ENCODE measurements around the gene MEN1. TPM values are rescaled to one million over a fixed set of nuclear protein-coding genes. Genes with fewer than 3 reads are reported as not detected.
A peak's percentile ranks its signal among the peaks of the same experiment; 100 is the strongest.

MEN1 gene
- total RNA-seq, 4 donors from 2014 or later = 3.8 to 26.2 (median 14.9) TPM

GRCh38 chr11:64771861-64772260 is 38.5 kb downstream of the MEN1 start:
- no peak for DNase-seq
- no peaks in the 10 kb centered on the region for H3K27me3 ChIP-seq
- H3K36me3 ChIP-seq = no peaks in the 10 kb centered on the region
- no peak overlapping the region for H3K4me3 ChIP-seq
- peaks cover 7 to 12% of the 10 kb centered on the region in 2 donors for H3K4me1 ChIP-seq
- TF ChIP-seq CTCF (IDR thresholded peaks at IDR 0.05) (no peak), POLR2A (IDR thresholded peaks at IDR 0.05) (no peak)
- no peak overlapping the region for H3K27ac ChIP-seq
- no peaks in the 10 kb centered on the region for H3K9me3 ChIP-seq
- intact Hi-C loops (cut with DNase I; ENCODE audit: low total_unique reads) = no loop called here

- TF ChIP-seq POLR2A (IDR thresholded peaks at IDR 0.05) (no peak), CTCF (IDR thresholded peaks at IDR 0.05) (no peak)
- Histone ChIP-seq H3K4me1 (peaks cover 0 to 5% of the 10 kb centered on the region in 2 donors), H3K27ac (no peak overlapping the region), H3K27me3 (no peaks in the 10 kb centered on the region), H3K4me3 (no peak overlapping the region), H3K9me3 (no peaks in the 10 kb centered on the region), H3K36me3 (no peaks in the 10 kb centered on the region)
- intact Hi-C loops (cut with DNase I; ENCODE audit: low total_unique reads) = no loop called here
- DNase-seq = no peak
Measured at GRCh38 chr11:64770120-64770519, 40.2 kb downstream of the MEN1 start.

- no peak overlapping the region for H3K27ac ChIP-seq
- H3K36me3 ChIP-seq = no peaks in the 10 kb centered on the region
- no peak overlapping the region for H3K4me3 ChIP-seq
- no peaks in the 10 kb centered on the region for H3K4me1 ChIP-seq
- no peaks in the 10 kb centered on the region for H3K27me3 ChIP-seq
- no peak for DNase-seq
- TF ChIP-seq CTCF (IDR thresholded peaks at IDR 0.05) (no peak), POLR2A (IDR thresholded peaks at IDR 0.05) (no peak)
- no peaks in the 10 kb centered on the region for H3K9me3 ChIP-seq
- intact Hi-C loops (cut with DNase I; ENCODE audit: low total_unique reads) = no loop called here
Measured at GRCh38 chr11:64769283-64769682, 41.1 kb downstream of the MEN1 start.

- H3K4me3 ChIP-seq = no peak overlapping the region
- no peaks in the 10 kb centered on the region for H3K27me3 ChIP-seq
- H3K9me3 ChIP-seq = no peaks in the 10 kb centered on the region
- H3K27ac ChIP-seq = no peak overlapping the region
- peaks cover 0 to 9% of the 10 kb centered on the region in 2 donors for H3K4me1 ChIP-seq
- no peak for DNase-seq
- no peak for TF ChIP-seq CTCF (IDR thresholded peaks at IDR 0.05)
- TF ChIP-seq POLR2A (IDR thresholded peaks at IDR 0.05) = no peak
- intact Hi-C loops (cut with DNase I; ENCODE audit: low total_unique reads) = no loop called here
- H3K36me3 ChIP-seq = no peaks in the 10 kb centered on the region
Measured at GRCh38 chr11:64768300-64768694, 42.1 kb downstream of the MEN1 start.

GRCh38 chr11:64767344-64768299 is 42.7 kb downstream of the MEN1 start:
- H3K4me3 ChIP-seq = no peak overlapping the region
- peak in 1 of 2 donors; percentile 72 for DNase-seq
- TF ChIP-seq CTCF (IDR thresholded peaks at IDR 0.05) (peak; percentile 50 to 71 (median 53)), POLR2A (IDR thresholded peaks at IDR 0.05) (no peak)
- H3K36me3 ChIP-seq = no peaks in the 10 kb centered on the region
- H3K4me1 ChIP-seq = peaks cover 0 to 10% of the 10 kb centered on the region in 2 donors
- H3K9me3 ChIP-seq = no peaks in the 10 kb centered on the region
- peak overlapping the region; percentile 17 to 21 for H3K27ac ChIP-seq
- no peaks in the 10 kb centered on the region for H3K27me3 ChIP-seq
- intact Hi-C loops (cut with DNase I; ENCODE audit: low total_unique reads) = no loop called here
